Effector CD8-positive, alpha-beta T cell (primary cell): Measurements from ENCODE around the gene TMED4.
A peak's percentile ranks its signal among the peaks of the same experiment; 100 is the strongest.
"Not testable (repeated sequence)": the region's sequence is repeated elsewhere in the genome, so short reads cannot be mapped to it uniquely, and the experiment has no call there.

Source experiments
- DNase-seq: peaks from one replicate; lab custom pipeline; 2025; lab: John Stamatoyannopoulos, UW

Gene TMED4

GRCh38 chr7:44568771-44569560 is 13.1 kb downstream of the TMED4 start:
- DNase-seq: no peak

- DNase-seq: no peak
Measured at GRCh38 chr7:44567884-44568283, 14.1 kb downstream of the TMED4 start.

GRCh38 chr7:44566680-44567079 is 15.4 kb downstream of the TMED4 start:
- no peak for DNase-seq

DNA sequence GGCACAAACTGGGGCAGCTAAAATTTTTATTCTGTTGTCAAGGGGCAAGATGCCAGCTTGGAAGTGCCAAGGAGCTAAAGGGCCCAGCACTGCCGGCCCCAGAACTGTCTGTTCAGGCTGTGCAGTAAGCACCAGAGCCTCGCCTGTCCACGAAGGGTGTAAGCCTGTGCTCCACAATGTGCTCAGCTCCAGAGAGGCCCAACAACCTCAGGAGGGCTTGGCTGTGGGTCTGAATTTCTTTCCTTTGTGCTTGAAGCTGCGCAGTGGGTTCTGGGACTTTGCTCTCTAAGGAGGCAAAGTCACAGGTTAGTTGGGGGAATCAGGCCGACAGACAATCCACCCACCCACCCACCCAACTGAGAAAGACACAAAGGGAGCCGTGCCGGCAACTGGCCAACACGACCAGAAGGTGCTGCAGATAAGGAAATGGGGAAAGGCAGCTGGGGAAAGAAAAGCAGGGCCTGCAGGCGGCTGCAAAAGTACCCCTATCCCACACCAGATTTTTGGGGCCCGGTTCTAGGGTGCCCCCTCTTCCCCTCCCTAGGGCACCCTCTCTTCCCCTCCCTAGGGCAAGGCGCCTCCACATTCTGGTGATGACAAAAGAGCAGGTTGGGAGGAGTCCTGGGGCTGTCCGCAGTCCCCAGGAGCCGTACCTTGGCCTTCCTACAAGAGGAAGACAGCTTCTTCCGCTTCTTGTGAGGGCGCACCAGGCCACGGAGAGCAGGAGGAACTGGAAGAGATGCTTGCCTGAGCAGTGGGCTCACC is 16.1 kb downstream of the TMED4 start:
- no peak for DNase-seq

- peak; percentile 40 for DNase-seq
Measured at GRCh38 chr7:44565097-44565794, 16.8 kb downstream of the TMED4 start.

DNA sequence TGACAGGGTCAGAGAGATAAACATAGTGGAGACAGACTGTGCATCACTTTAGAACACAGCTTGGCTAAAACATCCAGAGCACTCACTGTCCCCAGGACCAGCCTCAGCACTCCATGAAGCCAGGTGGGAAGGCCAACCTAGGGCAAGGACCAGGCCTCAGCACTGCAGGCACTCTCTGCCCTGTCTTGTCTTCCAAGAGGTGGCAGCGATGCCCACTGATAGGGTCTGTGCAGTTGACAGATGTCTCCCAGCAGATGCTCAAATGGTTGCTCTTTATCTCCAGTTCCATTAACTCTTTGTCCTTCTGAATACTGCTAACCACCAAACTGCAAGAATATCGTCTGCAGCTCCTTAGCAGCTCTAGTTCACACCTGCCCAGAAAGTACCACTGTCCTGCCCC is 17.4 kb downstream of the TMED4 start:
- DNase-seq: no peak

- no peak for DNase-seq
Measured at GRCh38 chr7:44563171-44563679, 18.8 kb downstream of the TMED4 start.

DNA sequence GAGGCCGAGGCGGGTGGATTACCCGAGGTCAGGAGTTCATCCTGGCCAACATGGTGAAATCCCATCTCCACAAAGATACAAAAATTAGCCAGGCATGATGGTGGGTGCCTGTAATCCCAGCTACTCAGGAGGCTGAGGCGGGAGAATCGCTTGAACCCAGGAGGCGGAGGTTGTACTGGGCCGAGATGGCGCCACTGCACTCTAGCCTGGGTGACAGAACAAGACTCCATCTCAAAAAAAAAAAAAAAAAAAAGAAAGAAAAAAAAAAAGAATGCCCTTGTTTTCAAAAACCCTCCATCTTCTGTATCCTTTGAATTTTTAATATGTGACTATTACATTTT is 19.4 kb downstream of the TMED4 start:
- DNase-seq: not testable (repeated sequence)

DNA sequence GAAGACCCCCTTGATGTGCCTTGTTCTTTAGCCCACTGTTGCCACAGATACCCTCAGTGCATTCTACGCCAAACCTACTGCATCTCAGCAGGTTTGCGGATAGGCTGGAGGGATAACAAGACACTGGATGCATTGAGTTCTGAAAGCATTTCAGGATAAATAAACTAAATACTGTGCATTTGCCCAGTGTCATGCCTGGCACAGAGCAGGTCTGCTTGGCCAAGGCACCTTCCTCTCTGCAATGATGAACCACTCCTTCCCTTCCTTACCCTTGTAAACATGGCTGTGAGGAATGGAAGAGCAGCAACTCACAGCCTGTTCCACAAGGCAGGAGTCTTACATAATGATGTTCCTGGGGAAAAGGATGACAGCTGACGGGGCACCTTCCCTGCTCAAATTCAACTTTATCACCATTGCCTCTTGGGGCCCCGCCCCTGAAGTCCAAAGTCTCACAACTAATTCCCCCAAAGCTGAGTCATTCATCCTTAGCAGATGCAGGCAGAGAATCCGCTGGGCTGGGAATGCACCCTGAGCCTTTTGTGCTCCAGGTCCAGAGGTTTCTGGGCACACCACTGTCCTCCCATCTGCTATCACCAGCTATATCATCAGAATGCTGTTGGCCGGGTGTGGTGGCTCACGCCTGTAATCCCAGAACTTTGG is 19.9 kb downstream of the TMED4 start:
- DNase-seq: no peak

DNA sequence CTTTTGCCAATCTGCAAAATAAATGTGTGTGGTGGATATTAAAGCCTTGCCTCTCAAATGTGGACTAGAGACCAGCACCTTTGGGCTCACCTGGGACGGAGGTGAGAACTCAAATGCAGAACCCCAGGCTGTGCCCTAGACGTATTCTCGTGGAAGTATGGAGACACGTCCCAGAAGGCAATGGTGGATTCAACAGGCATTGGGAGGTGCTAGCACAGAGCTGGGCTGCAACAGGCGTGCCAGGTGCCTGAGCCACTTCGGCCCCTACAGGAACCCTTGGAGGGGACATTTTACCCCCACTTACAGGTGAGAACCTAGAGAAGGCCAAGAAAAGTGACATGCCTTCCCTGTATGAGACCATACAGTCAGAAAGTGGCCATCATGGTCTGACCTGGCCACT is 20.6 kb downstream of the TMED4 start:
- DNase-seq: no peak

DNA sequence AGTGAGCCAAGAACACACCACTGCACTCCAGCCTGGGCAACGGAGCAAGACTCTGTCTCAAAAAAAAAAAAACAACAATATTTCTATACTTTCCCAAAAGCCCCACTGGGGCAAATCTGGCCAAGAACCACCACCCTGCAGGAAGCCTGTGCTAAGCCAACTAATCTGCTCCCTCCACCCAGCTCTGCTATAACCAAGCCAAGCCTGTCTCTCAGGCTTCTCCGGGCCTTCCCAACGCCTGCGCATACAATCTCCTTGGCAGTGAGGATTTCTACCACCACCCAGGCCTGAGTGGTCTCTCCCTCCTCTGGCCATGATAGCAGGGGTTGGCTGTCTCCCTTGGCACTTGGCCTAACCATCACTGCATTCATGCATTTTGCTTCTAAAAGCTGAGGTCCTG is 22.5 kb downstream of the TMED4 start:
- DNase-seq: no peak

GRCh38 chr7:44557485-44557884 is 24.5 kb downstream of the TMED4 start:
- DNase-seq: no peak

GRCh38 chr7:44555350-44555749 is 26.7 kb downstream of the TMED4 start:
- DNase-seq: no peak

DNA sequence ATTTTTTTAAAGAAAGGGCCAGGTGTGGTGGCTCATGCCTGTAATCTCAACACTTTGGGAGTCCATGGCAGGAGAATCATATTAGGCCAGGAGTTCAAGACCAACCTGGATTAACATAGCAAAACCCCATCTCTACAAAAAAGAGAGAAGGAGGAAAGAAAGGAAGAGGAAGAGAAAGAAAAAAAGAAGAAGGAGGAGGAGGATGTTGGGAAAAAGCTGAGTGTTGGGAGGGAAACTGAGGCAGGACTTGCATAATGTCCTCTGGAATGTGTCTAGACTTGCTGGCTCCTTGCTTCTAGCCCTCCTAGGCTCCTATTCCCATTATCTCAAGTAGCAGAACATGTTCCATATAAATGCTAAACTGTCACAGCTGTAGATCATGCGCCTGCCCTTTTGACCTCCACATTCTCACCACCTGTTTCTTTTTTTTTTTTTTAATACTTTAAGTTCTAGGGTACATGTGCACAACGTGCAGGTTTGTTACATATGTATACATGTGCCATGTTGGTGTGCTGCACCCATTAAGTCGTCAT is 29.5 kb downstream of the TMED4 start:
- DNase-seq: not testable (repeated sequence)

GRCh38 chr7:44549457-44549856 is 32.6 kb downstream of the TMED4 start:
- no peak for DNase-seq

DNA sequence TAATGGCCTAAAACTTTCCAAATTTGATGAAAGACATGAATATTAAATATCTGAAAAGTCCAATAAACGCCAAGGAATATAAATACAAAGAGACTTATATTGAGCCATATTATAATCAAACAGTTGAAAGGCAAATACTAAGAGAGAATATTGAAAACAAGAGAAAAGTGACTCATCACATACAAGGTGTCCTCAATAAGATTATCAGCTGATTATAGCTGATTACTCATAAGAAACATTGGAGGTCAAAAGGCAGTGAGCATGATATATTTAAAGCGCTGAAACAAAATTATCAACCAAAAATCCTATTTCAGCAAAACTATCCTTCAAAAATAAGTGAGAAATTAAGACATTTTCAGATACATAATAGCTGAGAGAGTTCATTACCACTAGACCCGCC is 33.1 kb downstream of the TMED4 start:
- DNase-seq: no peak

DNA sequence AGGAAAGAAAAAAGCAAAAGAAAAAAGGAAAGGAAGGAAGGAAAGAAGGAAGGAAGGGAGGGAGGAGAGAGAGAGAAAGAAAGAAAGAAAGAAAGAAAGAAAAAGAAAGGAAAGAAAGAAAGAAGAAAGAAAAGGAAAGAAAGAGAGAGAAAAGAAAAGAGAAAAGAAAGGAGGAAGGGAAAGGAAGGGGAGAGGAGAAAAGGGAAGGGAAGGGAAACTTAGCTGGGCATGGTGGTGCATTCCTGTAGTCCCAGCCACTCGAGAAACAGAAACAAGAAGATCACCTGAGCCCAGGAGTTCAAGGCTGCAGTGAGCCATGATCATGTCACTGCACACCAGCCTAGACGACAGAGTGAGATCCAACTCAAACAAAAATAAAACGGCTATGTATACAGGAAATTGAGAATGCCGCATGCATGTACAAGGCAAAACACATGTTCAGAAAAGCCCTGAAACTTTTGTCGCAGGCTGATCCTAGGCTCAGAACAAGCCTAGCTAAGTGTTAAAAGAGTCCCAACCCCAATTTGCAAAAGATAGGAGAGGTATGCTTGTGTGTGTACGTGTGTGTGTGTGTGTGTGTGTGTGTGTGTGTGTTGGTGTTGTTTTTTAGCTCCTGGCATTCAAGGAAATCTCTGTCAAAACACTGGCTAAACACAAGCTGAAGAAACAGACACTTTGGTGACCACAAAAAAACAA is 34.3 kb downstream of the TMED4 start:
- no peak for DNase-seq

- no peak for DNase-seq
Measured at GRCh38 chr7:44541876-44542610, 40.0 kb downstream of the TMED4 start.

- DNase-seq: no peak
Measured at GRCh38 chr7:44541028-44541869, 40.8 kb downstream of the TMED4 start, which contains the start of gene NPC1L1. Gene NPC1L1 (minus strand): TSS chr7:44541330. CDS start chr7:44541259, 71 bp downstream.
